Nephron progenitor cell (in vitro differentiated cells): ENCODE results near the gene TRAF3.

Experiments
- DNase-seq: peaks from one replicate; pipeline ENCODE4 v3.0.0; 2021
- H3K27ac Mint-ChIP-seq: 2 replicates; pipeline ENCODE4 v1.8.0; 2021; ENCODE audit warnings: mild to moderate bottlenecking, moderate library complexity, mixed read lengths
- H3K27me3 Mint-ChIP-seq: 2 replicates; pipeline ENCODE4 v1.8.0; 2021; ENCODE audit warnings: mild to moderate bottlenecking, low read depth, mixed read lengths; ENCODE audit not compliant: poor library complexity
- H3K36me3 Mint-ChIP-seq: 2 replicates; pipeline ENCODE4 v1.8.0; 2021; ENCODE audit warnings: low read depth, mixed read lengths
- H3K4me1 Mint-ChIP-seq: 2 replicates; pipeline ENCODE4 v1.8.0; 2021; ENCODE audit warnings: mixed read lengths
- H3K4me3 Mint-ChIP-seq: 2 replicates; pipeline ENCODE4 v1.8.0; 2021; ENCODE audit warnings: mild to moderate bottlenecking, moderate library complexity, mixed read lengths
- H3K9me3 Mint-ChIP-seq: 2 replicates; pipeline ENCODE4 v1.8.0; 2021; ENCODE audit warnings: mild to moderate bottlenecking, moderate library complexity, mixed read lengths
- CTCF ChIP-seq: fragments of 200-600 bp; sonication (generic); IDR thresholded peaks from 2 replicates; pipeline ENCODE4 v1.5.0; 2021; ENCODE audit warnings: antibody characterized with exemption

TRAF3 gene

GRCh38 chr14:102885737-102886447 lies 108.6 kb downstream of the TRAF3 start:
- no peaks in the 10 kb centered on the region for H3K4me1 Mint-ChIP-seq

GRCh38 chr14:102888748-102889147 lies 111.5 kb downstream of the TRAF3 start:
- H3K4me1 Mint-ChIP-seq, result no peaks in the 10 kb centered on the region
- H3K27ac Mint-ChIP-seq, result no peak overlapping the region
- H3K4me3 Mint-ChIP-seq, result no peak overlapping the region
- DNase-seq, result no peak
- no peaks in the 10 kb centered on the region for H3K9me3 Mint-ChIP-seq
- peaks cover 3% of the 10 kb centered on the region for H3K27me3 Mint-ChIP-seq
- H3K36me3 Mint-ChIP-seq, result peaks cover 59% of the 10 kb centered on the region
- TF ChIP-seq CTCF, result no peak

More at GRCh38 chr14:102885737-102886447, 108.6 kb downstream of the TRAF3 start:
- no peaks in the 10 kb centered on the region for H3K9me3 Mint-ChIP-seq
- no peak overlapping the region for H3K27ac Mint-ChIP-seq
- peaks cover 42% of the 10 kb centered on the region for H3K36me3 Mint-ChIP-seq
- no peak for DNase-seq
- H3K4me3 Mint-ChIP-seq, result no peak overlapping the region
- H3K27me3 Mint-ChIP-seq, result peaks cover 3% of the 10 kb centered on the region
- no peak for TF ChIP-seq CTCF

GRCh38 chr14:102889615-102890014 lies 112.4 kb downstream of the TRAF3 start:
- Mint-ChIP-seq H3K9me3 (no peaks in the 10 kb centered on the region), H3K27ac (no peak overlapping the region), H3K4me3 (no peak overlapping the region), H3K27me3 (peaks cover 3% of the 10 kb centered on the region), H3K36me3 (peaks cover 58% of the 10 kb centered on the region), H3K4me1 (no peaks in the 10 kb centered on the region)
- no peak for DNase-seq
- no peak for TF ChIP-seq CTCF

GRCh38 chr14:102891111-102891510 lies 113.9 kb downstream of the TRAF3 start:
- Mint-ChIP-seq H3K4me1 (no peaks in the 10 kb centered on the region), H3K36me3 (peaks cover 68% of the 10 kb centered on the region), H3K27me3 (peaks cover under 1% of the 10 kb centered on the region), H3K9me3 (no peaks in the 10 kb centered on the region), H3K4me3 (no peak overlapping the region), H3K27ac (no peak overlapping the region)
- no peak for DNase-seq
- no peak for TF ChIP-seq CTCF

- no peak overlapping the region for H3K27ac Mint-ChIP-seq
- no peaks in the 10 kb centered on the region for H3K27me3 Mint-ChIP-seq
- TF ChIP-seq CTCF, result no peak
- no peaks in the 10 kb centered on the region for H3K9me3 Mint-ChIP-seq
- peaks cover 65% of the 10 kb centered on the region for H3K36me3 Mint-ChIP-seq
- H3K4me1 Mint-ChIP-seq, result no peaks in the 10 kb centered on the region
- no peak overlapping the region for H3K4me3 Mint-ChIP-seq
- DNase-seq, result no peak
These were observed 114.3 kb downstream of the TRAF3 start for GRCh38 chr14:102891556-102891955.

GRCh38 chr14:102892651-102893050 lies 115.4 kb downstream of the TRAF3 start:
- Mint-ChIP-seq H3K4me1 (no peaks in the 10 kb centered on the region), H3K27me3 (peaks cover 3% of the 10 kb centered on the region), H3K4me3 (no peak overlapping the region), H3K27ac (no peak overlapping the region), H3K36me3 (peaks cover 58% of the 10 kb centered on the region), H3K9me3 (no peaks in the 10 kb centered on the region)
- no peak for DNase-seq
- no peak for TF ChIP-seq CTCF
